Transverse colon (tissue), 4 donors: Measurements from ENCODE around the gene CALM1. TPM values are rescaled to one million over a fixed set of nuclear protein-coding genes. Genes with fewer than 3 reads are reported as not detected.
A peak's percentile ranks its signal among the peaks of the same experiment; 100 is the strongest.

Experiments
- DNase-seq: peaks from one replicate; pipeline ENCODE4 v3.0.0-alpha.2; 2019
- H3K27ac ChIP-seq, 4 donors: fragments of 200-600 bp; sonication (generic); 2 replicates each; pipeline ENCODE4 v1.5.1; 2016 to 2018; ENCODE audit warnings: inconsistent platforms in 4 of 4
- H3K27me3 ChIP-seq: fragments of 200-600 bp; sonication (generic); 2 replicates; pipeline ENCODE4 v1.5.1; 2017; ENCODE audit warnings: inconsistent platforms
- H3K36me3 ChIP-seq, 4 donors: fragments of 200-600 bp; sonication (generic); 2 replicates each; pipeline ENCODE4 v1.5.1; 2017 to 2019; ENCODE audit warnings: inconsistent platforms in 4 of 4
- H3K4me1 ChIP-seq, 4 donors: fragments of 200-600 bp; sonication (generic); 2 replicates each; pipeline ENCODE4 v1.5.1; 2017 to 2020; ENCODE audit warnings: inconsistent platforms in 4 of 4
- H3K4me3 ChIP-seq, 4 donors: fragments of 200-600 bp; sonication (generic); 1 replicate in 1 of 4; 2 replicates in 3 of 4; pipeline versions ENCODE4 v1.5.1 to v1.6.1; 2017 to 2019; ENCODE audit warnings: inconsistent platforms in 4 of 4
- H3K9me3 ChIP-seq, 2 donors: fragments of 200-600 bp; sonication (generic); 2 replicates each; pipeline ENCODE4 v1.5.1; 2017 to 2019; ENCODE audit warnings: inconsistent platforms in 2 of 2
- EP300 ChIP-seq: sonication (generic); formaldehyde crosslinking; IDR thresholded peaks from one replicate; pipeline ENCODE4 v1.6.1; 2017; ENCODE audit warnings: antibody characterized with exemption, low read depth
- POLR2A ChIP-seq: fragments of 450-650 bp; IDR thresholded peaks from one replicate; pipeline ENCODE4 v1.6.1; 2016; ENCODE audit warnings: antibody characterized with exemption, mild to moderate bottlenecking, moderate library complexity
- POLR2AphosphoS5 ChIP-seq, 3 donors: sonication (generic); formaldehyde crosslinking; IDR thresholded peaks; one replicate each; pipeline ENCODE4 v1.6.1; 2016; ENCODE audit warnings: antibody characterized with exemption in 3 of 3
- WGBS, 2 donors: methylation state at CpG; one replicate each; pipeline ENCODE4 v1.1.5; 2018; ENCODE audit warnings: low coverage in 1 of 2; 5-methylcytosine and 5-hydroxymethylcytosine counted together
- in situ Hi-C, 4 donors: fragments of 200-750 bp; cut with MboI; loops; one replicate each; pipeline versions ENCODE4 v1.15.0 to v1.15.1; 2017; ENCODE audit warnings: low sequenced_read_pairs in 3 of 4, low pct_ligation_motif_present in 1 of 4, low pct_unique_long_range_greater_than_20kb in 1 of 4
- intact Hi-C: fragments of 100-400 bp; cut with DNase I; formaldehyde crosslinking; loops from one replicate; pipeline ENCODE4 v1.15.1; 2023; ENCODE audit warnings: low total_unique reads
- total RNA-seq, 4 donors: library from RNA; depleted of rRNA; stranded (reverse); fragments of >200 nt; gene quantifications; one replicate each; pipeline ENCODE4 v1.1.0, GENCODE V29; 2016
- TF ChIP-seq, protein P1 (sequence below), 5 experiments: fragments of 200-600 bp in 3 of 5; fragments of 450-650 bp in 2 of 5; sonication (generic) in 3 of 5; IDR thresholded peaks; 1 replicate in 2 of 5; 2 replicates in 3 of 5; pipeline ENCODE4 v1.5.1; 2016 to 2017; ENCODE audit warnings: antibody characterized with exemption in 5 of 5, inconsistent platforms in 3 of 5, mild to moderate bottlenecking in 2 of 5, moderate library complexity in 1 of 5

CALM1 gene
- total RNA-seq, 4 donors from 2014 or later: 297 to 1,199 (median 723) TPM

DNA sequence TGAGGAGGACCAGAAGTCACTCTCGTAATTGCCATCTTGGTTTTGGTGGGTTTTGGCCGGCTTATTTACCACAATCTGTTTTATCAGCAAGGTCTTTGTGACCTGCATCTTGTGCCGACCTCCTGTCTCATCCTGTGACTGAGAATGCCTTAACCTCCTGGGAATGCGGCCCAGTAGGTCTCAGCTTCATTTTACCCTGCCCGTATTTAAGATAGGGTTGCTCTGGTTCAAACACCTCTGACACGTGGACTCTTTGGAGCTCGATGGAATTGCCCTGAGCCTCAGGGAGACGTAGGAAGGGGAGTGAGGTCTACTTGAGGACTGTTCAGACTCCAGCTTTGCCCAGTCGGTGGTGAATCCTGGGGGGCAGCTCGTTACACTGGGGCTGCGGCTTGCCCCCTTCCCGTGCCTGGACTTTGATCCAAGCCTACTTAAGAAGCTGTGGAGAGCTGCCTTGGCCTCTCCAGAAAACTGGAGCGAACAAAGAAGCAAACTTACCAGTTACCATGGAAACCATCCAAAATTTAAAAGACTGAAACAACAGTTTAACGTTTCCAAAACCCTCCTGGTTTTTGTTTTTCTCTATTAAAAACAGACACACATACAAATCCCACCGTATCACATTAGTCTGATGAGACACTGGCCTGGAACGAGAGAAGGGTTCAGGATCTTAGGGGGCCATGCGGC, 28.0 kb downstream of the CALM1 start:
- intact Hi-C loops: loop anchor here (10.0 kb wide), 1 partner anchor 80 kb away; no protein-coding TSS in a partner anchor
- H3K4me3 ChIP-seq: no peak overlapping the region
- DNase-seq: no peak
- no peak overlapping the region for H3K27ac ChIP-seq
- in situ Hi-C loops: loop anchor here in 2 of 4 donors (25.0 kb wide), 1 partner anchor 262 kb away; no protein-coding TSS in a partner anchor
- H3K27me3 ChIP-seq: no peaks in the 10 kb centered on the region
- 80 to 90% methylated on average over 8 to 17 of the region's 17 CpGs for WGBS, 2 donors
- H3K4me1 ChIP-seq: peaks cover 0 to 10% (median 2%) of the 10 kb centered on the region in 4 donors
- TF ChIP-seq, protein P1, sequence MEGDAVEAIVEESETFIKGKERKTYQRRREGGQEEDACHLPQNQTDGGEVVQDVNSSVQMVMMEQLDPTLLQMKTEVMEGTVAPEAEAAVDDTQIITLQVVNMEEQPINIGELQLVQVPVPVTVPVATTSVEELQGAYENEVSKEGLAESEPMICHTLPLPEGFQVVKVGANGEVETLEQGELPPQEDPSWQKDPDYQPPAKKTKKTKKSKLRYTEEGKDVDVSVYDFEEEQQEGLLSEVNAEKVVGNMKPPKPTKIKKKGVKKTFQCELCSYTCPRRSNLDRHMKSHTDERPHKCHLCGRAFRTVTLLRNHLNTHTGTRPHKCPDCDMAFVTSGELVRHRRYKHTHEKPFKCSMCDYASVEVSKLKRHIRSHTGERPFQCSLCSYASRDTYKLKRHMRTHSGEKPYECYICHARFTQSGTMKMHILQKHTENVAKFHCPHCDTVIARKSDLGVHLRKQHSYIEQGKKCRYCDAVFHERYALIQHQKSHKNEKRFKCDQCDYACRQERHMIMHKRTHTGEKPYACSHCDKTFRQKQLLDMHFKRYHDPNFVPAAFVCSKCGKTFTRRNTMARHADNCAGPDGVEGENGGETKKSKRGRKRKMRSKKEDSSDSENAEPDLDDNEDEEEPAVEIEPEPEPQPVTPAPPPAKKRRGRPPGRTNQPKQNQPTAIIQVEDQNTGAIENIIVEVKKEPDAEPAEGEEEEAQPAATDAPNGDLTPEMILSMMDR (IDR thresholded peaks at IDR 0.05): no peak
- TF ChIP-seq POLR2A: no peak
- TF ChIP-seq EP300: no peak
- TF ChIP-seq POLR2AphosphoS5 (IDR thresholded peaks at IDR 0.05): no peak
- H3K36me3 ChIP-seq: no peaks in the 10 kb centered on the region
- H3K9me3 ChIP-seq: no peaks in the 10 kb centered on the region

DNA sequence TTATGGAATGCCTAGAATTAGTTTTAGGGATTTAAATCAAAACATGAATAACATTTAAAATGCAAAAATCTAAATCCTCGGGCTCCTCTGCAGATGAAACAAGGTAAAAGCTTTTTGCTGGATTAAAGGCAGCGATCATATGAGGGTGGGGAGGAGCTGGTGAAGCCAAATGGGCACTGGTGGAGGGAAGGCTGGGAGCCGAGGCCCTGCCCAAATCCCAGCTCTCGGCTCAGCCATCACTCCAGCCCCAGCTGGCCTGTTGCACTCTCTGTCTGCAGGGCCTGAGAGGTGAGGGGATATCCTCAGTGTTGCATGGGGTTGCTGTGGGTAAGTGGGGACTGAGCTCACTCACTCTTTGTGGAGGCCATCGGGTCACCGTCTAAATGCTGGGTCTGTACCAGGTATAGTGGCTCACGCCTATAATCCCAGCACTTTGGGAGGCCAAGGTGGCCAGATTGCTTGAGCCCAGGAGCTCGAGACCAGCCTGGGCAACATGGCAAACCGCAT, 28.6 kb downstream of the CALM1 start:
- Histone ChIP-seq H3K4me3 (no peak overlapping the region), H3K27ac (no peak overlapping the region), H3K4me1 (peaks cover 0 to 10% (median 2%) of the 10 kb centered on the region in 4 donors), H3K36me3 (no peaks in the 10 kb centered on the region), H3K9me3 (no peaks in the 10 kb centered on the region), H3K27me3 (no peaks in the 10 kb centered on the region)
- no peak for DNase-seq
- in situ Hi-C loops (no loop called here), intact Hi-C loops (loop anchor here (10.0 kb wide), 1 partner anchor 79 kb away; no protein-coding TSS in a partner anchor)
- TF ChIP-seq EP300 (no peak), POLR2A (no peak), POLR2AphosphoS5 (IDR thresholded peaks at IDR 0.05) (no peak)
- WGBS, 2 donors: 90% methylated on average over 2 to 9 of the region's 9 CpGs

DNA sequence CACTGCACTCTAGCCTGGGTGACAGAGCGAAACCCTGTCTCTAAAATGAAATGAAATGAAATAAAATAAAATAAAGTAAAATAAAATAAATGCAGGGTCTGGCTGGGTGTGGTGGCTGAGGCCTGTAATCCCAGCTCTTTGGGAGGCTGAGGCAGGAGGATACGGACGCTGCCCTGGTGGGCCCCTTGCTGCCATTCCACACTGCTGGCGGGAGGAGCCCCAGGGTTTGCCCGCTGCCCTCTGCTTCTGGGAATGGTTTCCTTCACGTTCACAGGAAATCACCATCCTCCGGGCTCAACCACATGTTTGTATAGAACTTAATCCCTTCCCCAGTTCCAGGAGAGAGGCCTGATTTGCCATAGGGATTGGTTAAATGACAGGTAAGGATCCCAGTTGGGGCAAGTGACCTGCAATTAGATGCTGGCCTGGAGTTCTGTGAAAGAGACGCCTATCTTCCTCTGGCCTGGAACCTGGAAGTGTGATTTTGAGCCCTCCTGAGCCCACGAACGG, 29.3 kb downstream of the CALM1 start:
- H3K27me3 ChIP-seq: no peaks in the 10 kb centered on the region
- H3K9me3 ChIP-seq: no peaks in the 10 kb centered on the region
- DNase-seq: no peak
- H3K4me3 ChIP-seq: no peak overlapping the region
- H3K27ac ChIP-seq: no peak overlapping the region
- WGBS, 2 donors: 67 to 91% methylated on average over 4 to 10 of the region's 10 CpGs
- intact Hi-C loops: loop anchor here (10.0 kb wide), 1 partner anchor 79 kb away; no protein-coding TSS in a partner anchor
- H3K36me3 ChIP-seq: no peaks in the 10 kb centered on the region
- peaks cover 0 to 10% (median 2%) of the 10 kb centered on the region in 4 donors for H3K4me1 ChIP-seq
- TF ChIP-seq POLR2AphosphoS5 (IDR thresholded peaks at IDR 0.05) (no peak), EP300 (no peak)
- in situ Hi-C loops: no loop called here

DNA sequence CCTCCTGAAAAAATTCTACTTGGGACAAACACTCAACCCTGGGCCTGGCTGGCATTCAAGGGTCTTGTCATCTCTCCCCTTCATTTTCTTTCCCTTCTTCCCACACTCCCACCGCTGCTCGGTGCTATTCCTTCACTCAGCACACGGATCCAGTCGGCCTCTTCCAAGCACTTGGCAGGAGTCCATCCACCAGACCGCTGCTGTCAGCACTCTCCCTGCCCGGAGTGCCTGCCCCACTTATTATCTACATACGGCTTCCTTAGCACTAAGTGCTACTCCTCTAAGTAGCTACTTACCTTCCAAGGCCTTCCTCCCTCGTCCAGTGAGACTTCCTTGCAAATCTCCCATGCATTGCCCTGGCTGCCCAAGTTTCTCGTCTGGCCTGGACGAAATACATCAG, 29.8 kb downstream of the CALM1 start:
- 14 to 39% methylated on average over 6 to 10 of the region's 10 CpGs for WGBS, 2 donors
- DNase-seq: peak; percentile 47
- intact Hi-C loops (loop anchor here (10.0 kb wide), 1 partner anchor 78 kb away; no protein-coding TSS in a partner anchor), in situ Hi-C loops (no loop called here)
- no peak overlapping the region for H3K27ac ChIP-seq
- H3K4me3 ChIP-seq: no peak overlapping the region
- no peaks in the 10 kb centered on the region for H3K9me3 ChIP-seq
- H3K36me3 ChIP-seq: no peaks in the 10 kb centered on the region
- TF ChIP-seq POLR2A (no peak), EP300 (no peak), POLR2AphosphoS5 (IDR thresholded peaks at IDR 0.05) (no peak)
- TF ChIP-seq, protein P1 (IDR thresholded peaks at IDR 0.05): no peak
- no peaks in the 10 kb centered on the region for H3K27me3 ChIP-seq
- H3K4me1 ChIP-seq: peaks cover 0 to 10% (median 2%) of the 10 kb centered on the region in 4 donors

DNA sequence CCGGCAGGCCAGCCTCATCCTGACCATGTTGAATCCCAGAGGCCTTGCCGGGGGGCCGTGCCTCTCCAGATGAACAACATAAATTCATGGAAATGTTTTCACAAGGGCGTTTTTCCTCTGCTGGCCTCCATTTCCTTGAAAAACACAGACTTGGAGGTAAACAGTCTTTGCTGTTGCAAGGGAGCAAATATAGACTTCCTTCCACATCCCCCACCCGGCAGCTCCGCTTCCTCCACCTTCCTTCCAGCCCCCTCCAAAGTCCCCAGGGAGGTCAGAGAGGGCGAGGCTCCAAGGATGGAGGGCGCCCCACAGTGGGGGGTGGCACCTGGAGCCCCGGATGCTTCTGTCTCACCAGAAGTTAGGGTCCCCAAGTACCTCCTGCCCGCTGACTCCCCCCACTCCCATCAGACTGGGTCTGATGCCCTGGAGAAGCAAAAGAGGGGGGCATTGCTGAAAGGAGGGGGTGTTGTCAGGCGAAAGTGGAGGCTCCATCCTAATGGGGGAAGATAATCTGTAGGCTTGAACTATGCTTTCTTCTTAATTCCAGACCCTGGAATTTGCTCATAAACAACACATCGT, 31.1 kb downstream of the CALM1 start:
- TF ChIP-seq EP300: no peak
- TF ChIP-seq, protein P1 (IDR thresholded peaks at IDR 0.05): no peak
- no peak for TF ChIP-seq POLR2AphosphoS5 (IDR thresholded peaks at IDR 0.05)
- no peak for TF ChIP-seq POLR2A
- Histone ChIP-seq H3K4me3 (no peak overlapping the region), H3K36me3 (no peaks in the 10 kb centered on the region), H3K4me1 (peaks cover 0 to 10% (median 2%) of the 10 kb centered on the region in 4 donors), H3K9me3 (no peaks in the 10 kb centered on the region), H3K27me3 (no peaks in the 10 kb centered on the region), H3K27ac (no peak overlapping the region)
- no peak for DNase-seq
- in situ Hi-C loops (no loop called here), intact Hi-C loops (loop anchor here (10.0 kb wide), 1 partner anchor 77 kb away; no protein-coding TSS in a partner anchor)
- WGBS, 2 donors: 66 to 96% methylated on average over 2 to 12 of the region's 12 CpGs
